ENCODE results near the gene FAM237B.

DNA sequence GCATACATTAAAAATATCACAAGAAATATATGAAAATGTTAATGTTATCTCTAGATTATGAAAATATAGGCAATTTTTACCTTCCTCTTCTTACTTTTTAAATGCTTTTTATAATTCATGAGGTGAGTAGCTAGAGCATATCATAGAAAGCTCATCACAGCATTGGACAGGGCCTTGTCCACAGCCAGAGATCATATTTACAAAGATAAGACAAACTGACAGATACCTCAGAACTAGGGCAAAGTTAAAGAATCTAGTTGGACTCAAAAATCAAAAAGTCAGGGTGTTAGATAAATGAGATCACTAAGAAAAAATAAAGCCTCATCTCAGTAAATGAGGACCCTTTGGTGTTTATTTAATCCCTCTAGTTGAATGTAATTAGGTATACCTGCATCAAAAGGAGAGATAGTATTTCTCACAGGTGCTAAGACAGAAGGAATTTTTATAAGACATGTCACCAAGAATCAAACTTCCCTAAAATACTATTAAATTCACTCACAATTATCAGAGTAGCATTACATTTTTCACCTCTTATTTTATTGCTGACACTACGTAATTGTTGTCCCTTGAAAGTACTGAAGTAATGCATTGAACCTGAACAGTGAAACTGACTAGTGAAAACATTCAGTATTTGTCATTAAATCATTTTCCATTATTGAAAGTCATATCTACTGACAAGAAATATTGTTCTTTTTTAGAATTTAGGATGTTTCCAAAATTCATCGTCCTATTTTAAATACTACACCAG is 50.5 kb downstream of the FAM237B start:
- TF ChIP-seq, protein P1, sequence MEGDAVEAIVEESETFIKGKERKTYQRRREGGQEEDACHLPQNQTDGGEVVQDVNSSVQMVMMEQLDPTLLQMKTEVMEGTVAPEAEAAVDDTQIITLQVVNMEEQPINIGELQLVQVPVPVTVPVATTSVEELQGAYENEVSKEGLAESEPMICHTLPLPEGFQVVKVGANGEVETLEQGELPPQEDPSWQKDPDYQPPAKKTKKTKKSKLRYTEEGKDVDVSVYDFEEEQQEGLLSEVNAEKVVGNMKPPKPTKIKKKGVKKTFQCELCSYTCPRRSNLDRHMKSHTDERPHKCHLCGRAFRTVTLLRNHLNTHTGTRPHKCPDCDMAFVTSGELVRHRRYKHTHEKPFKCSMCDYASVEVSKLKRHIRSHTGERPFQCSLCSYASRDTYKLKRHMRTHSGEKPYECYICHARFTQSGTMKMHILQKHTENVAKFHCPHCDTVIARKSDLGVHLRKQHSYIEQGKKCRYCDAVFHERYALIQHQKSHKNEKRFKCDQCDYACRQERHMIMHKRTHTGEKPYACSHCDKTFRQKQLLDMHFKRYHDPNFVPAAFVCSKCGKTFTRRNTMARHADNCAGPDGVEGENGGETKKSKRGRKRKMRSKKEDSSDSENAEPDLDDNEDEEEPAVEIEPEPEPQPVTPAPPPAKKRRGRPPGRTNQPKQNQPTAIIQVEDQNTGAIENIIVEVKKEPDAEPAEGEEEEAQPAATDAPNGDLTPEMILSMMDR (IDR thresholded peaks at IDR 0.05), result no peak
- TF ChIP-seq POLR2A (IDR thresholded peaks at IDR 0.05), result no peak
- no peak for TF ChIP-seq EP300 (IDR thresholded peaks at IDR 0.05)
- no peak for TF ChIP-seq POLR2AphosphoS5 (IDR thresholded peaks at IDR 0.05)
